HL-60/S4 treated with retinoic acid at 250 ng/mL for 4 days and 3 days (cell line): ENCODE results near the gene CXADR.
"Not testable (repeated sequence)": the region's sequence is repeated elsewhere in the genome, so short reads cannot be mapped to it uniquely, and the experiment has no call there.

ENCODE experiments used
- in situ Hi-C: fragments of 300-500 bp; cut with MboI; formaldehyde crosslinking; loops from 2 replicates; pipeline ENCODE4 v1.7.0; 2022; ENCODE audit warnings: low sequenced_read_pairs

The CXADR gene

GRCh38 chr21:17512253-17513213, at the start of gene CXADR:
CXADR (plus strand) TSS chr21:17513043; CDS start chr21:17513130, 87 bp downstream.
- in situ Hi-C loops, result no loop called here

- in situ Hi-C loops, result no loop called here
These were observed 46.7 kb upstream of the CXADR start for GRCh38 chr21:17466166-17466565.

- in situ Hi-C loops, result no loop called here
These were observed 45.5 kb upstream of the CXADR start for GRCh38 chr21:17467392-17467791.

- in situ Hi-C loops, result no loop called here
These were observed 45.0 kb upstream of the CXADR start for GRCh38 chr21:17467829-17468228.

GRCh38 chr21:17468698-17469097, 44.1 kb upstream of the CXADR start:
- in situ Hi-C loops, result no loop called here

GRCh38 chr21:17469727-17470126, 43.1 kb upstream of the CXADR start:
- in situ Hi-C loops, result no loop called here

GRCh38 chr21:17472182-17472581, 40.7 kb upstream of the CXADR start:
- in situ Hi-C loops, result no loop called here

- in situ Hi-C loops, result no loop called here
These were observed 40.1 kb upstream of the CXADR start for GRCh38 chr21:17472592-17473271.

- in situ Hi-C loops, result no loop called here
These were observed 36.8 kb upstream of the CXADR start for GRCh38 chr21:17476006-17476405.

GRCh38 chr21:17478156-17478555, 34.7 kb upstream of the CXADR start:
- in situ Hi-C loops, result not testable (repeated sequence)

- in situ Hi-C loops, result no loop called here
These were observed 33.2 kb upstream of the CXADR start for GRCh38 chr21:17479606-17480005.

GRCh38 chr21:17482928-17483327, 29.9 kb upstream of the CXADR start:
- in situ Hi-C loops, result no loop called here

GRCh38 chr21:17488620-17489019, 24.2 kb upstream of the CXADR start:
- in situ Hi-C loops, result no loop called here

GRCh38 chr21:17489565-17489964, 23.3 kb upstream of the CXADR start:
- in situ Hi-C loops, result not testable (repeated sequence)

GRCh38 chr21:17491716-17492414, 21.0 kb upstream of the CXADR start:
- in situ Hi-C loops, result no loop called here

GRCh38 chr21:17492415-17493168, 20.3 kb upstream of the CXADR start:
- in situ Hi-C loops, result no loop called here

GRCh38 chr21:17494051-17494450, 18.8 kb upstream of the CXADR start:
- in situ Hi-C loops, result no loop called here

GRCh38 chr21:17495680-17496079, 17.2 kb upstream of the CXADR start:
- in situ Hi-C loops, result no loop called here

- in situ Hi-C loops, result no loop called here
These were observed 15.5 kb upstream of the CXADR start for GRCh38 chr21:17497316-17497715.

GRCh38 chr21:17498586-17498985, 14.3 kb upstream of the CXADR start:
- in situ Hi-C loops, result no loop called here
